ENCODE measurements around the gene CIDEC.

GRCh38 chr3:9833078-9833477 is 47.0 kb downstream of the CIDEC start:
- TF ChIP-seq, protein P1, sequence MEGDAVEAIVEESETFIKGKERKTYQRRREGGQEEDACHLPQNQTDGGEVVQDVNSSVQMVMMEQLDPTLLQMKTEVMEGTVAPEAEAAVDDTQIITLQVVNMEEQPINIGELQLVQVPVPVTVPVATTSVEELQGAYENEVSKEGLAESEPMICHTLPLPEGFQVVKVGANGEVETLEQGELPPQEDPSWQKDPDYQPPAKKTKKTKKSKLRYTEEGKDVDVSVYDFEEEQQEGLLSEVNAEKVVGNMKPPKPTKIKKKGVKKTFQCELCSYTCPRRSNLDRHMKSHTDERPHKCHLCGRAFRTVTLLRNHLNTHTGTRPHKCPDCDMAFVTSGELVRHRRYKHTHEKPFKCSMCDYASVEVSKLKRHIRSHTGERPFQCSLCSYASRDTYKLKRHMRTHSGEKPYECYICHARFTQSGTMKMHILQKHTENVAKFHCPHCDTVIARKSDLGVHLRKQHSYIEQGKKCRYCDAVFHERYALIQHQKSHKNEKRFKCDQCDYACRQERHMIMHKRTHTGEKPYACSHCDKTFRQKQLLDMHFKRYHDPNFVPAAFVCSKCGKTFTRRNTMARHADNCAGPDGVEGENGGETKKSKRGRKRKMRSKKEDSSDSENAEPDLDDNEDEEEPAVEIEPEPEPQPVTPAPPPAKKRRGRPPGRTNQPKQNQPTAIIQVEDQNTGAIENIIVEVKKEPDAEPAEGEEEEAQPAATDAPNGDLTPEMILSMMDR (IDR thresholded peaks at IDR 0.05) = no peak
- TF ChIP-seq ZFX (IDR thresholded peaks at IDR 0.05; ENCODE audit: borderline replicate concordance) = no peak
